H9 (cell line): ENCODE data around the gene DAD1. TPM values are rescaled to one million over a fixed set of nuclear protein-coding genes. Genes with fewer than 3 reads are reported as not detected.

Experiments used
- DNase-seq: peaks from one replicate; pipeline ENCODE4 v3.0.0-alpha.2; 2017
- H2AFZ ChIP-seq: one replicate; pipeline ENCODE4 v1.6.1; 2013; ENCODE audit warnings: mild to moderate bottlenecking, low read length, control low read depth, moderate library complexity
- H2AK5ac ChIP-seq: 2 replicates; pipeline ENCODE4 v1.6.1; 2013; ENCODE audit warnings: low read length, control low read depth, mixed read lengths; ENCODE audit not compliant: insufficient read length
- H2BK120ac ChIP-seq: one replicate; pipeline ENCODE4 v1.6.1; 2013; ENCODE audit warnings: low read depth, mild to moderate bottlenecking, low read length, control low read depth, inconsistent platforms; ENCODE audit not compliant: poor library complexity, severe bottlenecking
- H2BK12ac ChIP-seq: 2 replicates; pipeline ENCODE4 v1.6.1; 2013; ENCODE audit warnings: low read length, control low read depth, mixed read lengths, low read depth; ENCODE audit not compliant: insufficient read length
- H2BK15ac ChIP-seq: 2 replicates; pipeline ENCODE4 v1.6.1; 2013; ENCODE audit warnings: low read depth, low read length, control low read depth
- H2BK20ac ChIP-seq: one replicate; pipeline ENCODE4 v1.6.1; 2013; ENCODE audit warnings: low read depth, mild to moderate bottlenecking, low read length, control low read depth, inconsistent platforms; ENCODE audit not compliant: poor library complexity, severe bottlenecking
- H2BK5ac ChIP-seq: 2 replicates; pipeline ENCODE4 v1.6.1; 2013; ENCODE audit warnings: low read length, control low read depth, mixed read lengths; ENCODE audit not compliant: insufficient read length
- H3K14ac ChIP-seq: 2 replicates; pipeline ENCODE4 v1.6.1; 2013; ENCODE audit warnings: low read length, control low read depth; ENCODE audit not compliant: insufficient read depth
- H3K18ac ChIP-seq: 2 replicates; pipeline ENCODE4 v1.6.1; 2013; ENCODE audit warnings: low read depth, mild to moderate bottlenecking, mixed read lengths, low read length, control low read depth; ENCODE audit not compliant: insufficient read length
- H3K23ac ChIP-seq: 2 replicates; pipeline ENCODE4 v1.6.1; 2013; ENCODE audit warnings: low read length, control low read depth, mixed read lengths, low read depth; ENCODE audit not compliant: insufficient read length
- H3K23me2 ChIP-seq: 2 replicates; pipeline ENCODE4 v1.6.1; 2013; ENCODE audit warnings: low read depth, mild to moderate bottlenecking, mixed read lengths, low read length, control low read depth; ENCODE audit not compliant: insufficient read length, poor library complexity, severe bottlenecking
- H3K27ac ChIP-seq: 2 replicates; pipeline ENCODE4 v1.5.1; 2013; ENCODE audit warnings: low read length, control low read depth, mixed read lengths, low read depth; ENCODE audit not compliant: insufficient read length
- H3K27me3 ChIP-seq: 2 replicates; pipeline ENCODE4 v1.6.1; 2013; ENCODE audit warnings: low read length, control low read depth, inconsistent platforms; ENCODE audit not compliant: insufficient read depth
- H3K4ac ChIP-seq: 2 replicates; pipeline ENCODE4 v1.6.1; 2013; ENCODE audit warnings: low read depth, mild to moderate bottlenecking, control low read depth, inconsistent platforms, low read length, moderate library complexity
- H3K4me1 ChIP-seq: 2 replicates; pipeline ENCODE4 v1.6.1; 2013; ENCODE audit warnings: low read length, control low read depth, inconsistent platforms; ENCODE audit not compliant: insufficient read depth
- H3K4me2 ChIP-seq: 2 replicates; pipeline ENCODE4 v1.6.1; 2013; ENCODE audit warnings: low read length, control low read depth, mixed read lengths; ENCODE audit not compliant: insufficient read length, insufficient read depth
- H3K56ac ChIP-seq: 2 replicates; pipeline ENCODE4 v1.6.1; 2013; ENCODE audit warnings: low read depth, mild to moderate bottlenecking, mixed read lengths, low read length, control low read depth; ENCODE audit not compliant: insufficient read length
- H3K79me1 ChIP-seq: 2 replicates; pipeline ENCODE4 v1.6.1; 2013; ENCODE audit warnings: low read depth, mild to moderate bottlenecking, moderate library complexity, low read length, control low read depth, inconsistent platforms; ENCODE audit not compliant: insufficient read depth, poor library complexity, severe bottlenecking
- H3K79me2 ChIP-seq: 2 replicates; pipeline ENCODE4 v1.6.1; 2013; ENCODE audit warnings: low read length, control low read depth, inconsistent platforms; ENCODE audit not compliant: insufficient read depth
- H3K9ac ChIP-seq: 2 replicates; pipeline ENCODE4 v1.6.1; 2013; ENCODE audit warnings: low read length, control low read depth, mixed read lengths; ENCODE audit not compliant: insufficient read length; ENCODE audit errors: extremely low read depth
- H3K9me3 ChIP-seq: one replicate; pipeline ENCODE4 v1.6.1; 2013; ENCODE audit warnings: low read depth, low read length, inconsistent platforms; ENCODE audit not compliant: control insufficient read depth
- H3T11ph ChIP-seq: one replicate; pipeline ENCODE4 v1.6.1; 2013; ENCODE audit warnings: mild to moderate bottlenecking, low read length, control low read depth, inconsistent platforms
- H4K20me1 ChIP-seq: one replicate; pipeline ENCODE4 v1.6.1; 2013; ENCODE audit not compliant: control insufficient read depth, insufficient read length, insufficient read depth
- H4K5ac ChIP-seq: 2 replicates; pipeline ENCODE4 v1.6.1; 2013; ENCODE audit warnings: low read depth, mild to moderate bottlenecking, mixed read lengths, low read length, control low read depth; ENCODE audit not compliant: insufficient read length
- H4K8ac ChIP-seq: replicated peaks from 2 replicates; pipeline ENCODE4 v1.6.1; 2013; ENCODE audit warnings: low read length, control low read depth, mixed read lengths, low read depth; ENCODE audit not compliant: insufficient read length
- H4K91ac ChIP-seq: 2 replicates; pipeline ENCODE4 v1.6.1; 2013; ENCODE audit warnings: low read depth, mild to moderate bottlenecking, moderate library complexity, mixed read lengths, low read length, control low read depth; ENCODE audit not compliant: insufficient read length
- H3K27ac Mint-ChIP-seq, 3 experiments: 2 replicates in 2 of 3; 3 replicates in 1 of 3; pipeline ENCODE4 v1.8.0; 2020 to 2021; ENCODE audit warnings: mixed read lengths in 3 of 3, mild to moderate bottlenecking in 1 of 3, moderate library complexity in 1 of 3
- H3K27me3 Mint-ChIP-seq: 2 replicates; pipeline ENCODE4 v1.8.0; 2021; ENCODE audit warnings: low read depth, mild to moderate bottlenecking, moderate library complexity, mixed read lengths
- H3K36me3 Mint-ChIP-seq, 3 experiments: 2 replicates in 2 of 3; 3 replicates in 1 of 3; pipeline ENCODE4 v1.8.0; 2020 to 2021; ENCODE audit warnings: low read depth in 3 of 3, mixed read lengths in 3 of 3; ENCODE audit not compliant: insufficient read depth in 1 of 3
- H3K4me1 Mint-ChIP-seq, 2 experiments: 2 replicates each; pipeline ENCODE4 v1.8.0; 2020; ENCODE audit warnings: mixed read lengths in 2 of 2
- H3K4me3 Mint-ChIP-seq, 2 experiments: 2 replicates in 1 of 2; 3 replicates in 1 of 2; pipeline ENCODE4 v1.8.0; 2020 to 2021; ENCODE audit warnings: mild to moderate bottlenecking in 2 of 2, mixed read lengths in 2 of 2, moderate library complexity in 1 of 2
- H3K9me3 Mint-ChIP-seq, 2 experiments: 2 replicates in 1 of 2; 3 replicates in 1 of 2; pipeline ENCODE4 v1.8.0; 2020; ENCODE audit warnings: mild to moderate bottlenecking in 2 of 2, mixed read lengths in 2 of 2, moderate library complexity in 1 of 2
- total RNA-seq: library from RNA; stranded (reverse); gene quantifications from 2 replicates; pipeline ENCODE4 v1.2.1, GENCODE V29; 2021
- TF ChIP-seq, protein P1 (sequence below): fragments of 200-600 bp; sonication (generic); conservative IDR thresholded peaks from 3 replicates; pipeline ENCODE4 v1.8.0; 2021; ENCODE audit warnings: antibody characterized with exemption, mild to moderate bottlenecking

DAD1 gene
- total RNA-seq, 1 experiment from 2014 or later, result 127 TPM

DNA sequence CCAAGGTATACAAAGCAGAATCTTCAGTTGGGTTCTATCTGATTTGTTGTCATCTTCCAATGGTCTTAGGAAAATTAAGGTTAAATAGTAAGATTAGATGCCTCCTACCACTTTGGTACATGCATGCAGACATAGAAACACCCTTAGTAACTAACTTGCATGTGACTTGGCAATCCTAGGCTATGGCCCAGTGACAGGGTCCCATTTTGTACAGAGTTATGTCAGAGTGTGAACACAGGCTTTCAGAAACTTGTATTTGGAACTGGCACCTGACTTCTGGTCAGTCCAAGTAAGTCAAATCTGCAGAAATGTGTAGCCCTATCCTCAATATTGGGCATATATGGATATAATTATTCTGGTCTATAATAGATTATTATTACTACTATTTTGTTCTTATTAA, 53.1 kb downstream of the DAD1 start:
- no peaks in the 10 kb centered on the region; the same call in 1 of the 2 replicates for H3K27me3 ChIP-seq
- H3K4me1 ChIP-seq, result no peaks in the 10 kb centered on the region
- H2BK5ac ChIP-seq, result no peak overlapping the region
- DNase-seq, result no peak
- no peak overlapping the region for H2BK15ac ChIP-seq
- no peaks in the 10 kb centered on the region for H3K27me3 Mint-ChIP-seq
- 0 out of 5 replicates have a peak, but pooled peaks cover 0 to 2% of the 10 kb centered on the region in 2 experiments for H3K9me3 Mint-ChIP-seq
- H3K27ac ChIP-seq, result no peak overlapping the region
- H3K4ac ChIP-seq, result no peak overlapping the region
- TF ChIP-seq, protein P1, sequence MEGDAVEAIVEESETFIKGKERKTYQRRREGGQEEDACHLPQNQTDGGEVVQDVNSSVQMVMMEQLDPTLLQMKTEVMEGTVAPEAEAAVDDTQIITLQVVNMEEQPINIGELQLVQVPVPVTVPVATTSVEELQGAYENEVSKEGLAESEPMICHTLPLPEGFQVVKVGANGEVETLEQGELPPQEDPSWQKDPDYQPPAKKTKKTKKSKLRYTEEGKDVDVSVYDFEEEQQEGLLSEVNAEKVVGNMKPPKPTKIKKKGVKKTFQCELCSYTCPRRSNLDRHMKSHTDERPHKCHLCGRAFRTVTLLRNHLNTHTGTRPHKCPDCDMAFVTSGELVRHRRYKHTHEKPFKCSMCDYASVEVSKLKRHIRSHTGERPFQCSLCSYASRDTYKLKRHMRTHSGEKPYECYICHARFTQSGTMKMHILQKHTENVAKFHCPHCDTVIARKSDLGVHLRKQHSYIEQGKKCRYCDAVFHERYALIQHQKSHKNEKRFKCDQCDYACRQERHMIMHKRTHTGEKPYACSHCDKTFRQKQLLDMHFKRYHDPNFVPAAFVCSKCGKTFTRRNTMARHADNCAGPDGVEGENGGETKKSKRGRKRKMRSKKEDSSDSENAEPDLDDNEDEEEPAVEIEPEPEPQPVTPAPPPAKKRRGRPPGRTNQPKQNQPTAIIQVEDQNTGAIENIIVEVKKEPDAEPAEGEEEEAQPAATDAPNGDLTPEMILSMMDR, result no peak
- no peaks in the 10 kb centered on the region for H3K79me2 ChIP-seq
- no peak overlapping the region for H3K9ac ChIP-seq
- no peak overlapping the region for H2AK5ac ChIP-seq
- H3K23me2 ChIP-seq, result no peaks in the 10 kb centered on the region
- peaks cover 0 to 15% of the 10 kb centered on the region in 2 experiments; a peak in 3 of 4 replicates for H3K4me1 Mint-ChIP-seq
- no peak overlapping the region for H3K23ac ChIP-seq
- H3T11ph ChIP-seq, result no peak overlapping the region
- no peak overlapping the region for H4K5ac ChIP-seq
- H3K4me2 ChIP-seq, result no peak overlapping the region
- H3K27ac Mint-ChIP-seq, result no peak overlapping the region
- H3K36me3 Mint-ChIP-seq, result no peaks in the 10 kb centered on the region
- H4K91ac ChIP-seq, result no peak overlapping the region
- H2BK120ac ChIP-seq, result no peak overlapping the region
- no peak overlapping the region for H4K8ac ChIP-seq
- H3K9me3 ChIP-seq, result no peaks in the 10 kb centered on the region
- no peak overlapping the region for H3K56ac ChIP-seq
- no peak overlapping the region for H3K18ac ChIP-seq
- no peak overlapping the region for H2AFZ ChIP-seq
- H3K79me1 ChIP-seq, result no peaks in the 10 kb centered on the region
- no peak overlapping the region for H3K14ac ChIP-seq
- H2BK12ac ChIP-seq, result no peak overlapping the region
- no peak overlapping the region for H2BK20ac ChIP-seq
- no peak overlapping the region for H3K4me3 Mint-ChIP-seq
- no peaks in the 10 kb centered on the region for H4K20me1 ChIP-seq
